Measurements from ENCODE around the gene F2R.

Gene F2R

DNA sequence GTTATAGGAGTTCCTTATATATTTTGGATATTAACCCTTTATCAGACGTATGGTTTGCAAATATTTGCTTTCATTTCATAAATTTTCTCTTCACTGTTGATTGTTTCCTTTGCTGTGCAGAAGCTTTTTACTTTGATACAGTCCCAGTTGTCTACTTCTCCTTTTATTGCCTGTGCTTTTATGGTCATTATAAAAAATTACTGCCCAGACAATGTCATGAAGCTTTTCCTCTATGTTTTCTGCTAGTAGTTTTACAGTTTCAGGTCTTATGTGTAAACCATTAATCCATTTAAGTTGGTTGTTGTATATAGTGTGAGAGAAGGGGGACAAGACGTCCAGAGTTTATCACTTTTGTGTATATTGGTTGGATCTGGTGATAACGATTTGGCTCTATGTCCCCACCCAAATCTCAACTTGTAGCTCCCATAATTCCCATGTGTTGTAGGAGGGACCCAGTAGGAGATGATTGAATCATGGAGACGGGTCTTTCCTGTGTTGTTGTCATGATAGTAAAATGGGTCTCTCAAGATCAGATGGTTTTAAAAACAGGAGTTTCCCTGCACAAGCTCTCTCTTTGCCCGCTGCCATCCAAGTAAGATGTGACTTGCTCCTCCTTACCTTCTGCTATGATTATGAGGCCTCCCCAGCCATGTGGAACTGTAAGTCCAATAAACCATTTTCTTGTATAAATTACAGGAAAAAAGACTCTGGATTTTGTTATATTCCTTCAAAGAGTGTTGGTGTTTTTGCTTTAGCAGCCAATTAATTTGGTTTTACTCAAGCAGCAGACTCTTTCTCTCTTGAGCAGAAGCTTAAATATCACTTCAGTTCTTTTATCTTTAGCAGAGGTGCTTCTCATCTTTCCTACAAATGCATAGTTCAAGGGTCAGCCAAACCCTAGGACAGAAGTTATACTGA is 13.7 kb downstream of the F2R start:
- no peak overlapping the region for H3K4me3 ChIP-seq (ENCODE audit: low read length in 2 of 2)
- no peak overlapping the region for H2BK15ac ChIP-seq (ENCODE audit: low read length)
- peaks cover 3 to 47% of the 10 kb centered on the region in 2 donors for H3K9me3 ChIP-seq (replicated peaks in 1 of 2; ENCODE audit: control insufficient read depth in 2 of 2, insufficient read depth in 1 of 2, low read depth in 1 of 2, low read length in 2 of 2)
- H3K9ac ChIP-seq (ENCODE audit: low read depth, low read length, poor library complexity): no peak overlapping the region
- H3K4me1 ChIP-seq (ENCODE audit: control insufficient read depth in 2 of 2, insufficient read depth in 1 of 2, low read depth in 1 of 2, low read length in 2 of 2): no peaks in the 10 kb centered on the region
- no peak overlapping the region for H2AK5ac ChIP-seq (ENCODE audit: low read depth, low read length)
- H3K4me2 ChIP-seq (ENCODE audit: insufficient read depth, low read length, poor library complexity, severe bottlenecking): no peak overlapping the region
- no peak overlapping the region for H2BK120ac ChIP-seq (ENCODE audit: low read depth, low read length)
- no peak overlapping the region for H3K23ac ChIP-seq (ENCODE audit: low read depth, low read length, poor library complexity)
- H2BK12ac ChIP-seq (ENCODE audit: low read length): no peak overlapping the region
- H3K27ac ChIP-seq (replicated peaks; ENCODE audit: low read length): no peak overlapping the region
- peaks cover 3% of the 10 kb centered on the region for H3K79me1 ChIP-seq (ENCODE audit: low read depth, low read length)
- peaks cover 17 to 87% of the 10 kb centered on the region in 2 donors for H3K36me3 ChIP-seq (replicated peaks in 1 of 2; ENCODE audit: control insufficient read depth in 2 of 2, insufficient read depth in 2 of 2, low read length in 2 of 2)
- H3K4ac ChIP-seq (ENCODE audit: low read length): no peak overlapping the region
- no peak overlapping the region for H2BK5ac ChIP-seq (ENCODE audit: low read length)
- no peaks in the 10 kb centered on the region for H3K27me3 ChIP-seq (ENCODE audit: control insufficient read depth in 3 of 3, insufficient read depth in 3 of 3, low read depth in 1 of 3, low read length in 3 of 3)
- no peak overlapping the region for H4K8ac ChIP-seq (ENCODE audit: low read depth, low read length)
- H4K91ac ChIP-seq (ENCODE audit: low read depth, low read length, poor library complexity): no peak overlapping the region
- DNase-seq (ENCODE audit: low spot score): no peak
- no CpG with 5 or more reads among the region's 5 CpGs for WGBS, 2 donors (ENCODE audit: extremely low coverage in 2 of 2, insufficient read length in 2 of 2, insufficient replicate concordance in 1 of 2)
- H2AFZ ChIP-seq (ENCODE audit: low read length): no peak overlapping the region
- no peak overlapping the region for H3K14ac ChIP-seq (ENCODE audit: low read length)
- no peak overlapping the region for H3K18ac ChIP-seq (ENCODE audit: low read length)

DNA sequence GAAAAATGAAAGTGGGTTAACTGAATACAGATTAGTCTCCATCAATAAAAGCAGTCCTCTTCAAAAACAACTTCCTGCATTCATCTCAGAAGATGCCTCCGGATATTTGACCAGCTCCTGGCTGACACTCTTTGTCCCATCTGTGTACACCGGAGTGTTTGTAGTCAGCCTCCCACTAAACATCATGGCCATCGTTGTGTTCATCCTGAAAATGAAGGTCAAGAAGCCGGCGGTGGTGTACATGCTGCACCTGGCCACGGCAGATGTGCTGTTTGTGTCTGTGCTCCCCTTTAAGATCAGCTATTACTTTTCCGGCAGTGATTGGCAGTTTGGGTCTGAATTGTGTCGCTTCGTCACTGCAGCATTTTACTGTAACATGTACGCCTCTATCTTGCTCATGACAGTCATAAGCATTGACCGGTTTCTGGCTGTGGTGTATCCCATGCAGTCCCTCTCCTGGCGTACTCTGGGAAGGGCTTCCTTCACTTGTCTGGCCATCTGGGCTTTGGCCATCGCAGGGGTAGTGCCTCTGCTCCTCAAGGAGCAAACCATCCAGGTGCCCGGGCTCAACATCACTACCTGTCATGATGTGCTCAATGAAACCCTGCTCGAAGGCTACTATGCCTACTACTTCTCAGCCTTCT is 16.6 kb downstream of the F2R start:
- Histone ChIP-seq H2AK5ac (ENCODE audit: low read depth, low read length) (no peak overlapping the region), H3K9me3 (replicated peaks in 1 of 2; ENCODE audit: control insufficient read depth in 2 of 2, insufficient read depth in 1 of 2, low read depth in 1 of 2, low read length in 2 of 2) (peaks cover 2 to 35% of the 10 kb centered on the region in 2 donors), H2BK120ac (ENCODE audit: low read depth, low read length) (no peak overlapping the region), H2AFZ (ENCODE audit: low read length) (no peak overlapping the region), H3K9ac (ENCODE audit: low read depth, low read length, poor library complexity) (no peak overlapping the region), H3K18ac (ENCODE audit: low read length) (no peak overlapping the region), H2BK12ac (ENCODE audit: low read length) (no peak overlapping the region), H3K36me3 (replicated peaks in 1 of 2; ENCODE audit: control insufficient read depth in 2 of 2, insufficient read depth in 2 of 2, low read length in 2 of 2) (peaks cover 17 to 71% of the 10 kb centered on the region in 2 donors), H3K14ac (ENCODE audit: low read length) (no peak overlapping the region), H3K4ac (ENCODE audit: low read length) (no peak overlapping the region), H4K8ac (ENCODE audit: low read depth, low read length) (no peak overlapping the region), H3K4me1 (ENCODE audit: control insufficient read depth in 2 of 2, insufficient read depth in 1 of 2, low read depth in 1 of 2, low read length in 2 of 2) (no peaks in the 10 kb centered on the region), H3K4me3 (ENCODE audit: low read length in 2 of 2) (no peak overlapping the region), H3K27ac (replicated peaks; ENCODE audit: low read length) (no peak overlapping the region), H2BK5ac (ENCODE audit: low read length) (no peak overlapping the region), H3K23ac (ENCODE audit: low read depth, low read length, poor library complexity) (no peak overlapping the region), H2BK15ac (ENCODE audit: low read length) (no peak overlapping the region), H3K79me1 (ENCODE audit: low read depth, low read length) (peaks cover 3% of the 10 kb centered on the region), H3K4me2 (ENCODE audit: insufficient read depth, low read length, poor library complexity, severe bottlenecking) (no peak overlapping the region), H4K91ac (ENCODE audit: low read depth, low read length, poor library complexity) (no peak overlapping the region), H3K27me3 (ENCODE audit: control insufficient read depth in 3 of 3, insufficient read depth in 3 of 3, low read depth in 1 of 3, low read length in 3 of 3) (no peaks in the 10 kb centered on the region)
- no CpG with 5 or more reads among the region's 15 CpGs for WGBS, 2 donors (ENCODE audit: extremely low coverage in 2 of 2, insufficient read length in 2 of 2, insufficient replicate concordance in 1 of 2)
- no peak for DNase-seq (ENCODE audit: low spot score)

DNA sequence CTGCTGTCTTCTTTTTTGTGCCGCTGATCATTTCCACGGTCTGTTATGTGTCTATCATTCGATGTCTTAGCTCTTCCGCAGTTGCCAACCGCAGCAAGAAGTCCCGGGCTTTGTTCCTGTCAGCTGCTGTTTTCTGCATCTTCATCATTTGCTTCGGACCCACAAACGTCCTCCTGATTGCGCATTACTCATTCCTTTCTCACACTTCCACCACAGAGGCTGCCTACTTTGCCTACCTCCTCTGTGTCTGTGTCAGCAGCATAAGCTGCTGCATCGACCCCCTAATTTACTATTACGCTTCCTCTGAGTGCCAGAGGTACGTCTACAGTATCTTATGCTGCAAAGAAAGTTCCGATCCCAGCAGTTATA is 17.1 kb downstream of the F2R start:
- H2BK120ac ChIP-seq (ENCODE audit: low read depth, low read length): no peak overlapping the region
- H3K4me2 ChIP-seq (ENCODE audit: insufficient read depth, low read length, poor library complexity, severe bottlenecking): no peak overlapping the region
- H4K8ac ChIP-seq (ENCODE audit: low read depth, low read length): no peak overlapping the region
- DNase-seq (ENCODE audit: low spot score): no peak
- no peaks in the 10 kb centered on the region for H3K4me1 ChIP-seq (ENCODE audit: control insufficient read depth in 2 of 2, insufficient read depth in 1 of 2, low read depth in 1 of 2, low read length in 2 of 2)
- H3K18ac ChIP-seq (ENCODE audit: low read length): no peak overlapping the region
- H2BK5ac ChIP-seq (ENCODE audit: low read length): no peak overlapping the region
- no peak overlapping the region for H3K14ac ChIP-seq (ENCODE audit: low read length)
- no peaks in the 10 kb centered on the region for H3K27me3 ChIP-seq (ENCODE audit: control insufficient read depth in 3 of 3, insufficient read depth in 3 of 3, low read depth in 1 of 3, low read length in 3 of 3)
- H2BK12ac ChIP-seq (ENCODE audit: low read length): no peak overlapping the region
- H3K9ac ChIP-seq (ENCODE audit: low read depth, low read length, poor library complexity): no peak overlapping the region
- H4K91ac ChIP-seq (ENCODE audit: low read depth, low read length, poor library complexity): no peak overlapping the region
- no peak overlapping the region for H3K27ac ChIP-seq (replicated peaks; ENCODE audit: low read length)
- peaks cover 17 to 68% of the 10 kb centered on the region in 2 donors for H3K36me3 ChIP-seq (replicated peaks in 1 of 2; ENCODE audit: control insufficient read depth in 2 of 2, insufficient read depth in 2 of 2, low read length in 2 of 2)
- no CpG with 5 or more reads among the region's 13 CpGs for WGBS, 2 donors (ENCODE audit: extremely low coverage in 2 of 2, insufficient read length in 2 of 2, insufficient replicate concordance in 1 of 2)
- peaks cover 3% of the 10 kb centered on the region for H3K79me1 ChIP-seq (ENCODE audit: low read depth, low read length)
- no peak overlapping the region for H2AFZ ChIP-seq (ENCODE audit: low read length)
- no peak overlapping the region for H2BK15ac ChIP-seq (ENCODE audit: low read length)
- H3K9me3 ChIP-seq (replicated peaks in 1 of 2; ENCODE audit: control insufficient read depth in 2 of 2, insufficient read depth in 1 of 2, low read depth in 1 of 2, low read length in 2 of 2): peaks cover 2 to 31% of the 10 kb centered on the region in 2 donors
- H2AK5ac ChIP-seq (ENCODE audit: low read depth, low read length): no peak overlapping the region
- H3K23ac ChIP-seq (ENCODE audit: low read depth, low read length, poor library complexity): no peak overlapping the region
- no peak overlapping the region for H3K4ac ChIP-seq (ENCODE audit: low read length)
- H3K4me3 ChIP-seq (ENCODE audit: low read length in 2 of 2): no peak overlapping the region
